Hepatic stellate cell (primary cell): ENCODE measurements around the gene GPRIN1.
A peak's percentile ranks its signal among the peaks of the same experiment; 100 is the strongest.
"Not testable (repeated sequence)": the region's sequence is repeated elsewhere in the genome, so short reads cannot be mapped to it uniquely, and the experiment has no call there.

ENCODE experiments used
- DNase-seq: peaks from one replicate; pipeline ENCODE4 v3.0.0; 2011; ENCODE audit warnings: low spot score

GPRIN1 gene

GRCh38 chr5:176624938-176625337 lies 15.0 kb upstream of the GPRIN1 start:
- no peak for DNase-seq

- no peak for DNase-seq
Observed at GRCh38 chr5:176624142-176624541, 14.2 kb upstream of the GPRIN1 start.

GRCh38 chr5:176621661-176622079 lies 11.7 kb upstream of the GPRIN1 start:
- DNase-seq, result peak; percentile 45

GRCh38 chr5:176620333-176620981 lies 10.5 kb upstream of the GPRIN1 start:
- DNase-seq, result peak; percentile 49

- no peak for DNase-seq
Observed at GRCh38 chr5:176619569-176620332, 9.8 kb upstream of the GPRIN1 start.

- DNase-seq, result peak; percentile 80
Observed at GRCh38 chr5:176619203-176619568, 9.2 kb upstream of the GPRIN1 start.

- no peak for DNase-seq
Observed at GRCh38 chr5:176618783-176619182, 8.8 kb upstream of the GPRIN1 start.

GRCh38 chr5:176616511-176616910 lies 6.6 kb upstream of the GPRIN1 start:
- no peak for DNase-seq

GRCh38 chr5:176614805-176615478 lies 5.0 kb upstream of the GPRIN1 start:
- DNase-seq, result peak; percentile 89

GRCh38 chr5:176612855-176613254 lies 2.9 kb upstream of the GPRIN1 start:
- no peak for DNase-seq

GRCh38 chr5:176612008-176612407 lies 2.1 kb upstream of the GPRIN1 start:
- DNase-seq, result no peak

GRCh38 chr5:176611435-176611834 lies 1.5 kb upstream of the GPRIN1 start:
- DNase-seq, result peak; percentile 78

- no peak for DNase-seq
Observed at GRCh38 chr5:176610435-176610773, 448 bp upstream of the GPRIN1 start.

- no peak for DNase-seq
Observed at GRCh38 chr5:176608937-176609723, 826 bp downstream of the GPRIN1 start.

GRCh38 chr5:176608142-176608705 lies 1.7 kb downstream of the GPRIN1 start:
- no peak for DNase-seq

GRCh38 chr5:176606875-176607274 lies 3.1 kb downstream of the GPRIN1 start:
- no peak for DNase-seq

- DNase-seq, result no peak
Observed at GRCh38 chr5:176606032-176606431, 3.9 kb downstream of the GPRIN1 start.

GRCh38 chr5:176603091-176603490 lies 6.9 kb downstream of the GPRIN1 start:
- DNase-seq, result no peak

- DNase-seq, result no peak
Observed at GRCh38 chr5:176601901-176602482, 8.0 kb downstream of the GPRIN1 start.

- not testable (repeated sequence) for DNase-seq
Observed at GRCh38 chr5:176599749-176600430, 10.1 kb downstream of the GPRIN1 start.
